ENCODE data around the gene PPP1R8.

DNA sequence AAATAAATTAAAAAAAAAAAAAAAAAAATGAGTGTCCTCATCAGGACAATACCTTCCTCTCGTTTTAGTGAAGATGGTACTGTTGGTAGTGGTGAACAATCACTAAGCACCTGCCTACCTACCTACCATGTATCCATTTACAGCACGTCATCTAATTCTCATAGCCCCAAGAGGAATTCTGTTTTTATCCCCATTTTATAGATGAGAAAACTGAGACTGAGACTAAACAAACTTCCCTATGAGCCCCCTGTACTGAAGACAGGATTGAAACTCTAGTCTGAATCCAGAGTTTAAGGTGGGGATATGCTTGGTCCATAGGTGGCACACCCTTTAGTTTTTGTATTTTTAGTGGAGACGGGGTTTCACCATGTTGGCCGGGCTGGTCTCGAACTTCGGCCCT, 24.5 kb downstream of the PPP1R8 start:
- no peak for TF ChIP-seq POLR2AphosphoS5 (IDR thresholded peaks at IDR 0.05; ENCODE audit: low read depth, low read length)
- TF ChIP-seq POLR2A (IDR thresholded peaks at IDR 0.05; ENCODE audit: low read depth, low read length): no peak

Measured in GM12892 (cell line).